HG02840 (cell line): ENCODE measurements around the gene PRCP.
"Not testable (repeated sequence)": the region's sequence is repeated elsewhere in the genome, so short reads cannot be mapped to it uniquely, and the experiment has no call there.

Experiments
- ATAC-seq: cut with Tn5 transposase; IDR thresholded peaks from one replicate; pipeline ENCODE4 v1.9.1; 2021; ENCODE audit warnings: mild to moderate bottlenecking, moderate library complexity, moderate number of reproducible peaks; ENCODE audit not compliant: unreplicated experiment, low FRiP score

Gene PRCP

DNA sequence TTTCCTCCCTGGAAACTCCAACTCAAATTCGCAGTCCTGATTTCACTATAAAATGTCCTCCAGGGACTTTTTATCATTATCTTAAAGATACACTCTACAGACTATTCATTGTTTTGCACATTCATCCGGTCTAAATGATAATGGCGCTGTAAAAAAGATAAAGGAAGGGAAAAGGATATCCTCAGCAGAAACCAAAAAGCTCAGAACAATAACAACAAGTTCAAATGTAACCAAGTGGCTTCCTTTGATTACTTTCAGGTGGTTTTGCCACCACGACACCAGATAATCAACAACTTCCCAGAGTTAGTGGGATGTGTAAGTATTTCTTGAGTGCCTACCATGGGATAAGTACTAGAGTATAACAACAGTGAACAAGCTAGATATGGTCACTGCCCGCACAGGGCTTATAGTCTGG, 26.3 kb downstream of the PRCP start:
- no peak for ATAC-seq

- ATAC-seq = no peak
These were observed 27.7 kb downstream of the PRCP start for GRCh38 chr11:82872377-82873150.

GRCh38 chr11:82871646-82872045, 28.6 kb downstream of the PRCP start:
- ATAC-seq = no peak

- no peak for ATAC-seq
These were observed 30.6 kb downstream of the PRCP start for GRCh38 chr11:82869657-82870056.

GRCh38 chr11:82867495-82868082, 32.6 kb downstream of the PRCP start:
- ATAC-seq = no peak

DNA sequence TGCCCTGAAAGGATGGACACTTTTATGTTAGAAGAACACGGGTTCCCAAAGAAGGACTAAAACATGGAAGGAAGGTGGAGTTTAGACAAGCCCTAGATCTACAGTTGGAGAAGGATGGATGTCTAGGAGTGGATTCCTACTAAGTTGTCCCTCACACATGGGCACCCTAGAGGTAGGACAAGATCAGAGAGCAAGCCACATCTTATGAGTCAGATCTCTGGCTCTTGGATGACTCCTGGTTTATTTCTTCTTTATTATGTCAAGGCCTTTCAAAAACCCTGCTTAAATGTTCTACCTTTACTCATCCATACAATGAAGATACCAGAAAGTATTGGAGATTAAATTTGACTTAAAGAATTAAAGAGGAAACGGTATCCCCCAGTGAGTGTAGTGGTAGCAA, 34.4 kb downstream of the PRCP start:
- ATAC-seq = no peak

GRCh38 chr11:82864268-82864667, 36.0 kb downstream of the PRCP start:
- ATAC-seq = no peak

DNA sequence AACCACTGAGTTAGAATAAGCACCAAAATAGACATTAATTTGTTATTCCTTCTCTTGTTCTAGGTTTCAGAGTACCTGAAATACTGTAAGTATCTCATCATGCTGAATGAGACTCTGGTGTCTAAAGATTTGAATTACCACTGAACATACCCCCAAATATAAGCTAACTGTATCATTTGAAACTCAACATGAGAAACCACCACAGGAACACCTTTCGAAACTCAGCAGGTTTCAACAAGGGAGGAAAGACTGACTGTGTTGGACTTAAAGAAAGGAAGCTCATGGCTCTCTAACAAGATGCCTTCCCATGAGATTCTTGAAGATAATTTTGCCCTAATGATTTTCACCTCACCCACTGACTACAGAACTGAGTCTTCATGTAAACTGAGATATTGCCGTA, 37.0 kb downstream of the PRCP start:
- ATAC-seq = no peak

GRCh38 chr11:82862379-82862778, 37.9 kb downstream of the PRCP start:
- ATAC-seq = no peak

DNA sequence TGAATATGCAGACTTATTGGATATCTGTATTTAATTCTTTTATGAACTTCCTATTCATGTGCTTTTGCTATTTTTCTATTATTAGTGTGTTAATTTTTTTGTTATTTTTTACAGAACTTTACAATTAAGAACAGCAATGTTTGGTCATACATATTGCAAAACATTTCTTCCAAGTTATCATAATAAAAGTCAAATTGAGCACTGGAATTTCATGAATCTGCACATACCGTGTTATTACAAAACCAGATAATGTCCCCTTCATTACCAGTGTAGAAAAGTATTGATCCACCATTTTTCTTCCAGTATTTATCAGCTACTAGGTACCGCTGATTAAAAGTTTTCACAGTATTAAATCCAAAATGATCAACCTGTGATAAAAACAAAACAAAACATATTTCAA, 40.5 kb downstream of the PRCP start:
- no peak for ATAC-seq

GRCh38 chr11:82858556-82859091, 41.6 kb downstream of the PRCP start:
- ATAC-seq = no peak

DNA sequence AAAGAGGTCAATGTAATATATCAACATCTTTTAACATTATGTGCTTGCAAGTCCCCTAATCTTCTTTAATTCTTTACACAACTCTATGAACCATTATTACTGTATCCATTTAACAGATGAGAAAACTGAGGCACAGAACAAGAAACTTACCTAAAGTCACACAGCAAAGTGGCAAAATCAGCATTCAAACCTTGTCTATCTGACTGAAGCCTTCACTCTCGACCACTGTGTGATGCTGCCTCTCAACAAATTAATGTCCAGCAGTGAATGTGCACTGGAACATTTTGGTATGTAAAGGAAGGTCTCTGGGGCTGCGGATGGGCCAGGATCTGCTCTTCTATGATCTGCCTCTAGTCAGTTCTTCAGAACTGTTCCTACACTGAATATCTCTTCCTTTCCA, 42.1 kb downstream of the PRCP start:
- ATAC-seq = no peak

GRCh38 chr11:82857145-82857544, 43.1 kb downstream of the PRCP start:
- no peak for ATAC-seq

- ATAC-seq = no peak
These were observed 44.6 kb downstream of the PRCP start for GRCh38 chr11:82855616-82856015.

DNA sequence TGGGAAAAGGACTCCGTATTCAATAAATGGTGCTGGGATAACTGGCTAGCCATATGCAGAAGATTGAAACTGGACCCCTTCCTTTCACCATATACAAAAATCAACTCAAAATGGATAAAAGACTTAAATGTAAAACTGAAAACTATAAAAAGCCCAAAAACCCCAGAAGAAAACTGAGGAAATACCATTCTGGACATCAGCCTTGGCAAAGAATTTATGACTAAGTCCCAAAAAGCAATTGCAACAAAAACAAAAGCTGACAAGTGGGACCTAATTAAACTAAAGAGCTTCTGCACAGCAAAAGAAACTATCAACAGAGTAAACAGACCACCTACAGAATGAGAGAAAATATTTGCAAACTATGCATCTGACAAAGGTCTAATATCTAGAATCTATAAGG, 45.3 kb downstream of the PRCP start:
- not testable (repeated sequence) for ATAC-seq

- ATAC-seq = no peak
These were observed 46.0 kb downstream of the PRCP start for GRCh38 chr11:82854242-82854641.

GRCh38 chr11:82848829-82849228, 51.4 kb downstream of the PRCP start:
- ATAC-seq = no peak

GRCh38 chr11:82845356-82846353, 54.6 kb downstream of the PRCP start:
- no peak for ATAC-seq

GRCh38 chr11:82843057-82843795, 57.0 kb downstream of the PRCP start:
- no peak for ATAC-seq

- no peak for ATAC-seq
These were observed 58.2 kb downstream of the PRCP start for GRCh38 chr11:82842019-82842418.
